HG03280 (cell line): Measurements from ENCODE around the gene ABHD13.
"Not testable (repeated sequence)": the region's sequence is repeated elsewhere in the genome, so short reads cannot be mapped to it uniquely, and the experiment has no call there.

Experiments
- ATAC-seq: cut with Tn5 transposase; IDR thresholded peaks from one replicate; pipeline ENCODE4 v1.9.1; 2021; ENCODE audit warnings: mild to moderate bottlenecking, moderate library complexity; ENCODE audit not compliant: unreplicated experiment

The ABHD13 gene

GRCh38 chr13:108223687-108224503 lies 5.7 kb downstream of the ABHD13 start:
- no peak for ATAC-seq

GRCh38 chr13:108225440-108225839 lies 7.2 kb downstream of the ABHD13 start:
- ATAC-seq = no peak

GRCh38 chr13:108226184-108226583 lies 8.0 kb downstream of the ABHD13 start:
- ATAC-seq = no peak

GRCh38 chr13:108227651-108228272 lies 9.6 kb downstream of the ABHD13 start:
- no peak for ATAC-seq

- ATAC-seq = no peak
Measured at GRCh38 chr13:108230377-108230776, 12.2 kb downstream of the ABHD13 start.

GRCh38 chr13:108249150-108249549 lies 31.0 kb downstream of the ABHD13 start:
- no peak for ATAC-seq

GRCh38 chr13:108257248-108257647 lies 39.1 kb downstream of the ABHD13 start:
- no peak for ATAC-seq

- ATAC-seq = no peak
Measured at GRCh38 chr13:108263621-108264355, 45.6 kb downstream of the ABHD13 start.

GRCh38 chr13:108266321-108266990 lies 48.3 kb downstream of the ABHD13 start:
- no peak for ATAC-seq

GRCh38 chr13:108267347-108267746 lies 49.2 kb downstream of the ABHD13 start:
- no peak for ATAC-seq

- not testable (repeated sequence) for ATAC-seq
Measured at GRCh38 chr13:108267855-108268254, 49.7 kb downstream of the ABHD13 start.

- ATAC-seq = no peak
Measured at GRCh38 chr13:108268466-108269112, 50.4 kb downstream of the ABHD13 start.

GRCh38 chr13:108269601-108270328 lies 51.6 kb downstream of the ABHD13 start, which contains the start of gene TNFSF13B:
Gene TNFSF13B (plus strand): TSS chr13:108269718. CDS start chr13:108269896, 178 bp downstream.
- peak; percentile 70 for ATAC-seq

GRCh38 chr13:108270442-108270841 lies 52.2 kb downstream of the ABHD13 start:
- no peak for ATAC-seq

GRCh38 chr13:108272333-108272732 lies 54.1 kb downstream of the ABHD13 start:
- ATAC-seq = no peak

GRCh38 chr13:108273429-108274118 lies 55.4 kb downstream of the ABHD13 start:
- ATAC-seq = no peak

- ATAC-seq = no peak
Measured at GRCh38 chr13:108274718-108275117, 56.5 kb downstream of the ABHD13 start.

- ATAC-seq = no peak
Measured at GRCh38 chr13:108276060-108276459, 57.9 kb downstream of the ABHD13 start.

- no peak for ATAC-seq
Measured at GRCh38 chr13:108278466-108278865, 60.3 kb downstream of the ABHD13 start.
